H1 (cell line): ENCODE measurements around the gene NEDD4L. TPM values are rescaled to one million over a fixed set of nuclear protein-coding genes. Genes with fewer than 3 reads are reported as not detected.

ENCODE experiments used
- ASH2L ChIP-seq: fragments of 200-600, 300-600 bp; sonication (generic); IDR thresholded peaks from one replicate; pipeline ENCODE4 v1.7.1; 2017; ENCODE audit warnings: low read length
- BRCA1 ChIP-seq: IDR thresholded peaks from 2 replicates; pipeline ENCODE4 v1.6.1; 2012; ENCODE audit warnings: low read depth, low read length, improper control_type of control experiment
- CHD2 ChIP-seq: IDR thresholded peaks from 2 replicates; pipeline ENCODE4 v1.6.1; 2012; ENCODE audit warnings: low read length, improper control_type of control experiment
- POLR2A ChIP-seq, 2 experiments: IDR thresholded peaks; 1 replicate in 1 of 2; 2 replicates in 1 of 2; pipeline ENCODE4 v1.6.1; 2011; ENCODE audit warnings: low read depth in 2 of 2, low read length in 2 of 2, mild to moderate bottlenecking in 2 of 2; ENCODE audit errors: control extremely low read depth in 1 of 2
- SIRT6 ChIP-seq: IDR thresholded peaks from one replicate; pipeline ENCODE4 v1.7.1; 2012; ENCODE audit warnings: low read length, inconsistent platforms
- polyA plus RNA-seq, 7 experiments: library from polyadenylated mRNA; depleted of rRNA in 3 of 7; stranded (reverse) in 5 of 7; unstranded in 2 of 7; fragments of >200 nt in 5 of 7; fragments of 200-250 nt in 2 of 7; gene quantifications; 1 replicate in 5 of 7; 2 replicates in 1 of 7; 4 replicates in 1 of 7; pipeline versions ENCODE4 v1.2.1 to v1.2.3, GENCODE V29; 2011 to 2013; ENCODE audit warnings: missing spikeins in 2 of 7, mixed read lengths in 2 of 7
- total RNA-seq: library from RNA; stranded (reverse); fragmentation: NEBNext Ultra II Directional; extraction: Animal tissue kit (Norgen Biotek cat#: 25700); gene quantifications from 2 replicates; pipeline ENCODE4 v1.2.1, GENCODE V29; 2021

The NEDD4L gene
- total and polyA plus RNA-seq, 2 of the 8 experiments (the other 6 are each of a cell fraction or from before 2014, with no cell fraction given): 37.3 to 69.8 TPM

GRCh38 chr18:58373481-58373880 is 329.5 kb downstream of the NEDD4L start (continued):
- no peak for TF ChIP-seq POLR2A (IDR thresholded peaks at IDR 0.05; ENCODE audit: control extremely low read depth in 1 of 2, low read depth in 2 of 2, low read length in 2 of 2)
- TF ChIP-seq SIRT6: no peak
- no peak for TF ChIP-seq BRCA1
- TF ChIP-seq ASH2L: no peak
- no peak for TF ChIP-seq CHD2
